Thoracic aorta (tissue), 2 donors: ENCODE measurements around the gene HMGCS2. TPM values are rescaled to one million over a fixed set of nuclear protein-coding genes. Genes with fewer than 3 reads are reported as not detected.

Experiments
- ATAC-seq: fragments of 150-250 bp; one replicate; pipeline ENCODE4 v1.8.0; 2017; ENCODE audit warnings: low read depth; ENCODE audit not compliant: insufficient number of reproducible peaks, low FRiP score
- DNase-seq: peaks from one replicate; pipeline ENCODE4 v3.0.0-alpha.2; 2020; ENCODE audit warnings: low spot score
- H3K27ac ChIP-seq, 2 donors: fragments of 200-600 bp; sonication (generic); 1 replicate in 1 of 2; 2 replicates in 1 of 2; pipeline ENCODE4 v1.5.1; 2016; ENCODE audit warnings: mild to moderate bottlenecking in 2 of 2, moderate library complexity in 2 of 2
- H3K27me3 ChIP-seq: fragments of 200-600 bp; sonication (generic); replicated peaks from 2 replicates; pipeline ENCODE4 v1.6.0; 2016; ENCODE audit warnings: mild to moderate bottlenecking; ENCODE audit not compliant: insufficient read depth
- H3K36me3 ChIP-seq: fragments of 200-600 bp; sonication (generic); one replicate; pipeline ENCODE4 v1.5.1; 2016
- H3K4me1 ChIP-seq, 2 donors: fragments of 200-600 bp; sonication (generic); 1 replicate in 1 of 2; 2 replicates in 1 of 2; pipeline versions ENCODE4 v1.5.1 to v1.6.0; 2016; ENCODE audit warnings: low read depth in 2 of 2, mild to moderate bottlenecking in 1 of 2; ENCODE audit not compliant: control insufficient read depth in 1 of 2
- H3K4me3 ChIP-seq: fragments of 200-600 bp; sonication (generic); 2 replicates; pipeline ENCODE4 v1.5.1; 2016; ENCODE audit warnings: mild to moderate bottlenecking
- H3K9me3 ChIP-seq: fragments of 200-600 bp; sonication (generic); 2 replicates; pipeline ENCODE4 v1.5.1; 2016
- CTCF ChIP-seq: fragments of 200-600 bp; sonication (generic); IDR thresholded peaks from one replicate; pipeline ENCODE4 v1.5.1; 2019; ENCODE audit warnings: antibody characterized with exemption
- total RNA-seq, 2 donors: library from RNA; depleted of rRNA; stranded (reverse); fragments of >200 nt; gene quantifications; one replicate each; pipeline versions ENCODE4 v1.1.0 to v1.2.3, GENCODE V29; 2016

Gene HMGCS2
- total RNA-seq, 2 donors from 2014 or later = 1.8 TPM; not detected in 1

DNA sequence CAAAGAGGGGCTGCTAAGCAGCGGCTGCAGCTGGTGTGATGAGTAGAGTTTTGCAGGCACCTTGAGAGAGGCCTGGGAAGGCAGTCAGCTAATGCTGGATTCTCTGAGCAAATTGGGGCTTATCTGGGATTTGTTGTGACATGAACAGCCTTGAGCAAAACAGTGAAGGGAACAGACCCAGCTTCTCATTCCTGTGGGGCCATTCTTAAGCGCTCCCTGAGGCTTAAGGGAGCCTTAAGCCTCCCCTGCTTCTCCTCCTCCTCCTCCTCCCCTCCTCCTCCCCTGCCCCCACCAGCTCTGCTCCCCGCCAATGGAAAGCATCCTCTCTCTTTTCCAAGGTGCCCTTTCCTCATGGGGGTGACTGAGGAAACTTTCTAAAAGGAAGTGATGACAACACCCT, 21.3 kb downstream of the HMGCS2 start:
- TF ChIP-seq CTCF = no peak
- Histone ChIP-seq H3K27ac (no peak overlapping the region), H3K9me3 (no peaks in the 10 kb centered on the region), H3K4me1 (peaks cover 3 to 19% of the 10 kb centered on the region in 2 donors), H3K36me3 (no peaks in the 10 kb centered on the region), H3K4me3 (no peak overlapping the region), H3K27me3 (no peaks in the 10 kb centered on the region)
- ATAC-seq (no peak), DNase-seq (no peak)

- ATAC-seq (no peak), DNase-seq (no peak)
- H3K27me3 ChIP-seq = no peaks in the 10 kb centered on the region
- no peak overlapping the region for H3K4me3 ChIP-seq
- H3K27ac ChIP-seq = no peak overlapping the region
- H3K9me3 ChIP-seq = no peaks in the 10 kb centered on the region
- H3K36me3 ChIP-seq = no peaks in the 10 kb centered on the region
- peaks cover 7 to 28% of the 10 kb centered on the region in 2 donors for H3K4me1 ChIP-seq
- TF ChIP-seq CTCF = no peak
Observed at GRCh38 chr1:119745034-119745433, 23.7 kb downstream of the HMGCS2 start.

- no peaks in the 10 kb centered on the region for H3K27me3 ChIP-seq
- H3K4me1 ChIP-seq = peaks cover 7 to 28% of the 10 kb centered on the region in 2 donors
- no peak overlapping the region for H3K27ac ChIP-seq
- no peaks in the 10 kb centered on the region for H3K36me3 ChIP-seq
- ATAC-seq (no peak), DNase-seq (no peak)
- H3K9me3 ChIP-seq = no peaks in the 10 kb centered on the region
- no peak for TF ChIP-seq CTCF
- H3K4me3 ChIP-seq = no peak overlapping the region
Observed at GRCh38 chr1:119744598-119744942, 24.1 kb downstream of the HMGCS2 start.

- H3K4me3 ChIP-seq = no peak overlapping the region
- no peaks in the 10 kb centered on the region for H3K27me3 ChIP-seq
- H3K27ac ChIP-seq = peak overlapping the region; percentile 6 to 66
- ATAC-seq (no peak), DNase-seq (no peak)
- TF ChIP-seq CTCF = peak; percentile 76
- no peaks in the 10 kb centered on the region for H3K9me3 ChIP-seq
- H3K36me3 ChIP-seq = no peaks in the 10 kb centered on the region
- H3K4me1 ChIP-seq = peaks cover 7 to 28% of the 10 kb centered on the region in 2 donors
Observed at GRCh38 chr1:119743776-119744597, 24.7 kb downstream of the HMGCS2 start.

- no peak overlapping the region for H3K4me3 ChIP-seq
- H3K27me3 ChIP-seq = no peaks in the 10 kb centered on the region
- ATAC-seq (no peak), DNase-seq (no peak)
- no peak for TF ChIP-seq CTCF
- H3K4me1 ChIP-seq = peaks cover 7 to 28% of the 10 kb centered on the region in 2 donors
- H3K9me3 ChIP-seq = no peaks in the 10 kb centered on the region
- H3K27ac ChIP-seq = peak overlapping the region; percentile 6 to 66
- no peaks in the 10 kb centered on the region for H3K36me3 ChIP-seq
Observed at GRCh38 chr1:119743308-119743707, 25.4 kb downstream of the HMGCS2 start.
